HuH-7.5 (cell line): ENCODE data around the gene OCA2.
"Not testable (repeated sequence)": the region's sequence is repeated elsewhere in the genome, so short reads cannot be mapped to it uniquely, and the experiment has no call there.

Experiments used
- DNase-seq: peaks from one replicate; pipeline ENCODE4 v3.0.0; 2011; ENCODE audit warnings: low spot score

Gene OCA2

GRCh38 chr15:27870320-27870719 lies 228.8 kb downstream of the OCA2 start:
- DNase-seq = no peak

GRCh38 chr15:27869697-27870281 lies 229.3 kb downstream of the OCA2 start:
- DNase-seq = no peak

DNA sequence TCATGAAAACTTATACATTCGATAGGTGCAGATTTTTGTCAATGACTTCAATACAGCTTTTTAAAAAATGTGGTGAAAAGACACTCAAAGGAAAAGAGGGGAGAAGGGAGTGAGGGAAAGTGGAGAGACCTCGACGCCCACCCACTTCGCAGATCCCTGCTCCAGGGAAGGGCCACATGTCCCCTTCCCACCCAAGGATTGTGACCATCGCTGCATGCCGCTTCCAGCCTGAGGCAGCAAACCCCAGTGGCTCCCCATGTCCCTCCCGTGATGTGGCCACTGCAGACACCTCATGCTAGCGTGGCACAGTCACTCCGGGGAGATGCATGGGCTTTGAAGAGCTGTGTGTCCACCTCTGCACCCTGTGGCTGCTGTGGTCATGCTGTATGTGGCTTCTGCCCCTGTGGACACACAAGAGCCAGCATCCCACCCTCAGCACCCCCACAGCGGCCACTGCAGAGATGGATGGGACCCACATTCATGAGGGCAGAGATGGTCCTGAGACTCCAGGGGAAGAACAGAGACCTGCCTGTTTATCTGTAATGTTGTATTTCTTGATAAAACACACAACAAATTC lies 230.2 kb downstream of the OCA2 start:
- no peak for DNase-seq

GRCh38 chr15:27867861-27868260 lies 231.3 kb downstream of the OCA2 start:
- no peak for DNase-seq

- no peak for DNase-seq
These were observed 232.5 kb downstream of the OCA2 start for GRCh38 chr15:27866505-27867165.

GRCh38 chr15:27865926-27866325 lies 233.2 kb downstream of the OCA2 start:
- no peak for DNase-seq

- DNase-seq = no peak
These were observed 233.7 kb downstream of the OCA2 start for GRCh38 chr15:27865323-27865922.

DNA sequence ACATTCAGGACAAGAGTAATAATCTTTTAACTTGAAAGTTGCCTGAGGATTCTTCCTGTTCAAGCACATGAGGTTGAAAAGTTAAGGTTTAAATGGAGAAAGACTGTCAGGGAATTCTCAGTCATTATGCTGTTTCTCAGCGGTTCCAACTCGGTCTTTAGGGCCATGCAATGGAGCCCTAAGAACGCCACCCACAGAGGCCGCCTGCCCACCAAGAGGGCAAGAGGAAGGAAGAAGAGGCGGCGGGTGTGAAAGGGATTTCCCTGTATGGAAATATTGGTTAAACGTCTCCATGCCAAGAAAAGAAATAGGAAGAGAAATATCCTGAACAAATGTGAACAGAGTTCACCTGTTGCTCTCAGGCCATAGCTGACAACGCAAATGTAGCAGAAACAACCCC lies 234.4 kb downstream of the OCA2 start:
- DNase-seq = no peak

- DNase-seq = no peak
These were observed 235.0 kb downstream of the OCA2 start for GRCh38 chr15:27864086-27864485.

DNA sequence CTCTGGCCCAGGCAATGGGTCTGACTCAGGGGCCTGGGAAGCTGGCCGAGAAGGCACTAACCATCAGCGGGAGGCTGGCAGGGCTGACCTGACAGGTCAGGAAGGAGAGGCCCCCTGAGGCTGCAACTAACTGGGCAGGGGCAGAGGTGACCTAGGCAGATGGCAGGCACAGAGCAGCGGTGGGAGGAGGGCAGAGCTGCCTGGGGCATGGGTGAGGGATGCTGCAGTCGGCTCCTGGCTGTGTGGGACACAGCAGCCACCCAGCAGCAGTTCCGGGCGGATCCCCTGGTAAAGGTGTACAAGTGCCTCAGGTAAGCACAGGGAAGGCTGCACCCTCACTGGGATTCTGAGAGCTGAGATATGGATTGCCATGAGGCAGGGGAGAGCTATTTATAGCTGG lies 236.1 kb downstream of the OCA2 start:
- DNase-seq = no peak

DNA sequence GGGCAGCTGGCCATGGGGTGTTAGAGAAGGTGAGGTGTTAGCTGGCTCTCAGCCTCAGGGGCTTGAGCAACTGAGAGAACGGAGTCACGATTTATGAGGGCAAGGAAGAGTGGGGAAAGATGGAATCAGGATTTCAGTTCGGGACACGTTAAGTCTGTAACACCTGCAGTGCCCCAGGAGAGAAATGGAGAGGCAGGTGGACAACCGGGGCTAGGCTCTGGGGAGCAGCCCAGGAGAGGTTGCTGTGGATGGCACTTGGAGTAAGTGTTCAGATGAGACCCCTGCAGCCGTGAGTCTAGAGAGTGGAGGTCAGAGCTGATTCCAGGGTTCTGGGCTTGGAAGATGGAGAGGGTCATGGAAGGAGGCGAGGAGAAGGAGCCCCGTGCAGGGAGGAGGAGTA lies 237.9 kb downstream of the OCA2 start:
- no peak for DNase-seq

DNA sequence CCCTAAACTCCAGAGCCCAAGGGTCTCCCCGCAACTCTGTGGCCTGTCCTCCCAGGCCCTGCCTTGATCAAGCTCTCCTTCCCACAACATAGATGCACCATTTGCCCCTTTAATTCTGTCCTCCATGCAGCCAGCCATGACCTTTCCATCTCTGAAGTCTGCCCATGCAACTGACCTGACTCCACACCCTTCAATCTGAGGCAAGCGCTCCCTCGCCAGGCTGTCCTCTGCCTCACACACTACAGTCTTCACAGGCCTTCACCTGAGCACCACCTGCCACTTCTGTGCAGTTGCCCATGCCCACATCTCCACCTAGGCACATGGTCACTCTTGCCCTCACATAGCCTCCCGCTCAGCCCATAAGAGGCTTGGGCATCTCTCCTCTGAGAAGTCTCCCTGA lies 244.0 kb downstream of the OCA2 start:
- no peak for DNase-seq

DNA sequence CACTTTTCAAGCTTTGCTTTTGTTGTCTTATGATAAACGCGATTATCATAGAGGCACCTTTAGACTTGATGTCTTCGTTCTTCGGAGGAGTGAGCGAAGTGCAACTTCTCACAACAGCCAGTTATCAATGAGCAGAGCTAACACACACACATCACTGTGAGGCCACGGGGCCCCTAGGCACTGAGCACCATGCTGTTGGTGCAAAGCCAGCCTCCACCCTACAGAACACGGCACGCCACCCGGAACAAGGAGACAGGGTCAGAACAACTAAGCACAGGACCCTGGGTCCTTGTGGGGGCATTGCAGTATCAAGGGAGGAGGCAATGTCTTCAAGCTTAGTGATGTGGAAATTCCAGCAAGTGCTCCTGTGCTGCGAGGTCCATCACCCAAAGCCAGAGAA lies 244.5 kb downstream of the OCA2 start:
- no peak for DNase-seq

DNA sequence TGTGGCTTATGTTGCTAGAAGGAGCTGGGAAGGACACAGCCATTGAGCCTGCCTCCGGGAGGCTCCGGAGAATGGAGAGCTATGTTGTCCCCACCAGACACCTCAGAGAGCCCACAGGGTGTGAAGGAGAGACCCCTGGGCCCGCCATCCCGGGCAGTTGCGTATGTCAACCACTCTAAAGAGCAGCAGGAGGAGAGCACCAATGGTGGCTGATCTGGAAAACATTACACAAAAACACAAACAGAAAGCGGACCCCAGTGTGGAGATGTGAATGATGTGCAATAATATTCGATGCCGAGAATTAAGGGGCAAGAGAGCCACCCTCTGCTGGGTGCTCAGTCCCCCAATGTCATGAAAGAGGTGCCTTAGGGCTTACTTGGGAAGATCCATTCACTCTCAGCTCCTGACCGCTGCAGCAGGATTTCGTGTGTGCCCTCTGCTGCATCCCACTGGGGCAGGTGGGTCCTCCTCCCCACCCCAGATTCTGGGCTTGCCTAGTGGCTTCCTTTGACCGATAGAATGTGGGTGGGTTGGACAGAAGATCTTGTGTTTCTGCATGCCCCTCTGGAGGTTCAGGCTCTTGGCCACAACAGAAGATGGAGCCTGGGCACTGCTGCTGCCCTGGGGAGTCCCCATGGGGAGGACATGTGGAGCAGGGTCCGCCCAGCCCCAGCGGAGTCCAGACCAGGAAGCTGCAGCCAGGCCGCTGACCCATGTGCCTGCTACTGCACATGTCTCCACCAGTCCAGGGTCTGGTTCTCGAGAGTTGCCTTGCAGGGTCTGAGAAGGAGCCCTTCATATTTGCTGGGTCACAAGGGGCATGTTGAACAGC lies 245.3 kb downstream of the OCA2 start:
- no peak for DNase-seq

DNA sequence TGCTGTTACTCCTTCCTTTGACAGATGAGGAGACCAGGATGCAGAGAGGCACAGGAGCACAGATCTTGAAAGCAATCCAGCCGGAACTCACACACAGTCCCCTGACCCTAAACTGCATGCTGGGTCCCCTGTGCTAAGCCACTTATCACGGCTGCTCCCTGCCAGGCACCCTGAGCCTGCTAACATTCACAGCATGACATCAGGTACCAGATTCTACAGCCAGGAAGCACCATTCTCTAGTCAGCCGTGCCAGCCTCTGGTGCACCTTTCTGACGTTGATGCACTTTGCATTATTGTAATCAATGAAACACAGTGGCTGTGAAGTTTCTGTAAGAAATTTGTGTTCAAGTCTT lies 247.3 kb downstream of the OCA2 start:
- no peak for DNase-seq

DNA sequence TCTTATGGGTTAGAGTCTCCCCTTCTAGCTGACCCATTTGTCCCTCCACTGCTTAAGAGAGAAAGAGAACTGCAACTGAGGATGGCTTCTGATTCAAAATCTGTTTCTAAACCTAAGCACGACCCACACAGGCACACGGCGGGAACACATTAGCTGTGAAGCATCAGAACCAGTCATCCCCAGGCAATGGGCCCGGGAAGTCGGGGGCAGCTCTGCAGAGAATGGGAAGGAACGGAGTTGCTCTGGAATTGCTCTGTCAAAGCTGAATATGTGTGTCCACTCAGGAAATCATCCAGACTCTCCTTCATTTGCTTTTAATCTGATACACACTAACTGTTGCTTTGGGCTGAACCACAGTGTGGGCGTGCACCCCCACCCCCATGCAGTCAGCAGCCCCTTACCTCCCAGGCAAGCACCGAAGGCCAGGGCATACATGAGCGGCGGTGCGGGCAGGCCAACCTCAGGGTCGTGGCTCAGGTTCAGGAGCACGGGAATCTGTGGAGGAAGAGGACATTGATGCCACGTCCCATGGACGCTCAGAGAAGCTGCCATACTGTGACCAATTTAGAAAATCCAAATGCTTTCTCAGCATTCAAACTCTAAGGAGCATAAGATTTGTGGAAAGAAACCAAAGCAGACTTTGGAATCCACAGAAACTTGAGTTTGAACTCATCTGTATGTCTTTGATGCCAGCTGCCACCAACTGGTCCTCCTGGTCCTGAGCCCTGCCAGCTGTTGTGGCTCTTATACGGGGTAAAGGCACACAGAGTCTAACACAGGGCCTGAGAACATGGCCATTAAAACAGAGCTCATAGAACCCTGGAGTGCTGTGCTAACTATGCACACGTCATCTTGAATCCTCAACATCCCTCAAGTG lies 247.9 kb downstream of the OCA2 start:
- no peak for DNase-seq

DNA sequence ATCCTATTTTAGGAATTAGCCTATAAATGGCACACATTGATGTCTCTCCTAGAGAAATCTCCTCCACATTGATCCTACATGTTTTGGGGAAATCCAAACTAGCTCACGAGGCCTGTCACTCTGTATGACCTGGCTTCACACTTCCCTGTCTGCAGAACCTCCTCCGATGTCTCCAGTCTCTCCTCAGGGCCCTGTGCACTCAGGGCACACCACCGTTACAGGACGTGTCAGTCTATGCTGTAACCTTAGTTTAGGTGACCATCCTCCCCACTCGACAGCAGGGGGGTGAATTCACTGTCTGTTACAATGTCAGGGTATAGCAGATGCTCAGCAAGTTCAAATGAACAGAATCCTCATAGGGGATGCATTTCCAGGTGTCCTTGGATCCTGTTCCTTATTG lies 249.1 kb downstream of the OCA2 start:
- no peak for DNase-seq

DNA sequence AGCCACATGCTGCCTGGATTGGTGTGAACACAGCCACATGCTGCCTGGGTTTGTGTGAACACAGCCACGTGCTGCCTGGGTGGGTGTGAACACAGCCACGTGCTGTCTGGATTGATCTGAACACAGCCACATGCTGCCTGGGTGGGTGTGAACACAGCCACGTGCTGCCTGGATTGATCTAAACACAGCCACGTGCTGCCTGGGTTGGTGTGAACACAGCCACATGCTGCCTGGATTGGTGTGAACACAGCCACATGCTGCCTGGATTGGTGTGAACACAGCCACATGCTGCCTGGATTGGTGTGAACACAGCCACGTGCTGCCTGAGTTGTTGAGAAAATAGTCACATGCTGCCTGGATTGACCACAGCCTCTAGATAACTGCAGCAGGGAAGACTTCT lies 250.2 kb downstream of the OCA2 start:
- not testable (repeated sequence) for DNase-seq

GRCh38 chr15:27847775-27848710 lies 251.1 kb downstream of the OCA2 start:
- DNase-seq = no peak

DNA sequence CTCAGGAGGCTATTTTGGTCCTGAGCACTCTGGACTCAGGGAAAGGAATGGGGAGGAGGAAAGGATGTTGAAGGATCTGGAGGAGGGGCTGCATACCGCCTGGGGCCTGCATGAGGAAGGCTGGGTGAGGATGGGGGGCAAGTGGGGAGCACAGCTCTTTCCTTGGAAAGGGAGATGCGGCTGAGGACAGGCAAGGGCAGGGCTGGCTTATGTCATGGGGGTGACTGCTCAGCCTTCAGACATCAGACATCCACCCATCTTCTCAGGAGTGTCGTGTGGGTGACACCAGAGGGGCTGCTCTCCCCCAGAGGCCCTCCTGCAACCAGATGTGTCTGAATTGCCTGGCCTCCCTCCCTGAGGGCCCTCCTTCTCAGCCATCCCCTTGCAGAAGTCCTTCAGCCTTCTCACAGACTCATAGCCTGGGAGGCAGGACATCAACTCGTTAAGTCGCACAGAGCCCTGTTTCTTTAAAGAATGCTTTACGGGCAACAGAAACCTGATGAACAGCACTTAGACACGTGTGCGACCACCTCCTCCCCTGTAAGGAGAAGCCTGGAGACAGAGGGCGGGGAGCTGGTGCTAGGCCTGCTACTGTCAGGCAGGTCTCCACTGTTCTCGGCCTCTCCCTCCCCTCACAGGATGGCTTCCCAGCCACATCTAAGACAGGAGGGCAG lies 252.3 kb downstream of the OCA2 start:
- DNase-seq = no peak
